ENCODE results near the gene XRN1. TPM values are rescaled to one million over a fixed set of nuclear protein-coding genes. Genes with fewer than 3 reads are reported as not detected.

XRN1 gene
- total RNA-seq, 1 experiment from 2014 or later, result 16.5 TPM

GRCh38 chr3:142272200-142272891, 175.5 kb downstream of the XRN1 start:
- Histone ChIP-seq H2AFZ (ENCODE audit: low read length) (no peak overlapping the region), H3K9ac (ENCODE audit: low read length) (no peak overlapping the region), H3K9me3 (ENCODE audit: low read length) (no peaks in the 10 kb centered on the region), H3K79me2 (ENCODE audit: low read length) (no peaks in the 10 kb centered on the region), H4K20me1 (ENCODE audit: low read length) (no peaks in the 10 kb centered on the region), H3K36me3 (ENCODE audit: low read depth, low read length) (no peaks in the 10 kb centered on the region), H3K27me3 (ENCODE audit: low read length) (no peaks in the 10 kb centered on the region), H3K27ac (ENCODE audit: low read length) (no peak overlapping the region), H3K4me1 (ENCODE audit: insufficient read depth, low read length) (no peaks in the 10 kb centered on the region), H3F3A (ENCODE audit: low read length, unreplicated experiment) (no peaks in the 10 kb centered on the region), H3K4me2 (ENCODE audit: low read length) (no peak overlapping the region), H3K9me2 (replicated peaks; ENCODE audit: low read length) (no peaks in the 10 kb centered on the region), H3K4me3 (ENCODE audit: low read length) (no peak overlapping the region)
- POLR2A ChIA-PET (ENCODE audit: unreplicated experiment), result no interaction called here
- intact Hi-C loops (cut with micrococcal nuclease), result no loop called here
- no TSS peak for BruUV-seq (replicated peaks)
- TF ChIP-seq EZH2phosphoT487 (IDR thresholded peaks at IDR 0.05; ENCODE audit: borderline replicate concordance, low read length), result no peak
- no peak for TF ChIP-seq EZH2 (IDR thresholded peaks at IDR 0.05; ENCODE audit: low read length, unreplicated experiment)
- no peak for TF ChIP-seq CTCF (conservative IDR thresholded peaks at IDR 0.05; ENCODE audit: low read depth, low read length)
- DNase-seq (no peak), ATAC-seq (no peak)
- CTCF ChIA-PET, result no interaction called here

GRCh38 chr3:142270407-142270806, 177.4 kb downstream of the XRN1 start:
- no peak for TF ChIP-seq CTCF (conservative IDR thresholded peaks at IDR 0.05; ENCODE audit: low read depth, low read length)
- no peak for TF ChIP-seq EZH2phosphoT487 (IDR thresholded peaks at IDR 0.05; ENCODE audit: borderline replicate concordance, low read length)
- TF ChIP-seq EZH2 (IDR thresholded peaks at IDR 0.05; ENCODE audit: low read length, unreplicated experiment), result no peak
- no peak for ATAC-seq
- Histone ChIP-seq H3K79me2 (ENCODE audit: low read length) (no peaks in the 10 kb centered on the region), H3K27me3 (ENCODE audit: low read length) (no peaks in the 10 kb centered on the region), H3K27ac (ENCODE audit: low read length) (no peak overlapping the region), H3K4me1 (ENCODE audit: insufficient read depth, low read length) (no peaks in the 10 kb centered on the region), H3K9me2 (replicated peaks; ENCODE audit: low read length) (no peaks in the 10 kb centered on the region), H3K9ac (ENCODE audit: low read length) (no peak overlapping the region), H4K20me1 (ENCODE audit: low read length) (no peaks in the 10 kb centered on the region), H3K9me3 (ENCODE audit: low read length) (no peaks in the 10 kb centered on the region), H3K36me3 (ENCODE audit: low read depth, low read length) (no peaks in the 10 kb centered on the region), H3K4me3 (ENCODE audit: low read length) (no peak overlapping the region), H3F3A (ENCODE audit: low read length, unreplicated experiment) (no peaks in the 10 kb centered on the region), H2AFZ (ENCODE audit: low read length) (no peak overlapping the region), H3K4me2 (ENCODE audit: low read length) (no peak overlapping the region)
- intact Hi-C loops (cut with micrococcal nuclease), result no loop called here
- no TSS peak for BruUV-seq (replicated peaks)
- no peak for DNase-seq
- CTCF ChIA-PET, result no interaction called here
- POLR2A ChIA-PET (ENCODE audit: unreplicated experiment), result no interaction called here

GRCh38 chr3:142269767-142270166, 178.1 kb downstream of the XRN1 start:
- DNase-seq (no peak), ATAC-seq (no peak)
- H3K9ac ChIP-seq (ENCODE audit: low read length), result no peak overlapping the region
- no peaks in the 10 kb centered on the region for H3K9me3 ChIP-seq (ENCODE audit: low read length)
- H3K36me3 ChIP-seq (ENCODE audit: low read depth, low read length), result no peaks in the 10 kb centered on the region
- no peak for TF ChIP-seq EZH2phosphoT487 (IDR thresholded peaks at IDR 0.05; ENCODE audit: borderline replicate concordance, low read length)
- H3K4me2 ChIP-seq (ENCODE audit: low read length), result no peak overlapping the region
- no peak overlapping the region for H2AFZ ChIP-seq (ENCODE audit: low read length)
- H3K27me3 ChIP-seq (ENCODE audit: low read length), result no peaks in the 10 kb centered on the region
- H3K4me1 ChIP-seq (ENCODE audit: insufficient read depth, low read length), result no peaks in the 10 kb centered on the region
- intact Hi-C loops (cut with micrococcal nuclease), result no loop called here
- no TSS peak for BruUV-seq (replicated peaks)
- no peaks in the 10 kb centered on the region for H3K79me2 ChIP-seq (ENCODE audit: low read length)
- ChIA-PET CTCF (no interaction called here), POLR2A (ENCODE audit: unreplicated experiment) (no interaction called here)
- no peaks in the 10 kb centered on the region for H3F3A ChIP-seq (ENCODE audit: low read length, unreplicated experiment)
- H3K9me2 ChIP-seq (replicated peaks; ENCODE audit: low read length), result no peaks in the 10 kb centered on the region
- no peaks in the 10 kb centered on the region for H4K20me1 ChIP-seq (ENCODE audit: low read length)
- H3K27ac ChIP-seq (ENCODE audit: low read length), result no peak overlapping the region
- H3K4me3 ChIP-seq (ENCODE audit: low read length), result no peak overlapping the region

All from PC-3 (cell line).